ENCODE data around the gene EVA1C. TPM values are rescaled to one million over a fixed set of nuclear protein-coding genes. Genes with fewer than 3 reads are reported as not detected.

EVA1C gene
- total and polyA plus RNA-seq, 10 of the 15 experiments (the other 5 are each of a cell fraction or from before 2014, with no cell fraction given) = 0.13 to 0.56 (median 0.34) TPM; not detected in 7

GRCh38 chr21:32457360-32457840 is 44.9 kb downstream of the EVA1C start:
- FAIRE-seq (no peak), DNase-seq (ENCODE audit: low read depth, low spot score) (no peak), ATAC-seq (no peak)
- H3K4me1 ChIP-seq (ENCODE audit: control insufficient read depth, insufficient read depth, low read length) = no peaks in the 10 kb centered on the region
- ChIA-PET SMC1A (ENCODE audit: uncharacterized antibody, unreplicated experiment) (no interaction called here), CTCF (no interaction called here), POLR2A (no interaction called here), RAD21 (ENCODE audit: unreplicated experiment) (no interaction called here)
- H3K9me3 ChIP-seq (replicated peaks; ENCODE audit: control insufficient read depth, insufficient read depth, low read length) = no peaks in the 10 kb centered on the region
- intact Hi-C loops (cut with micrococcal nuclease; ENCODE audit: unreplicated experiment) (no loop called here), in situ Hi-C loops (cut with MboI) (no loop called here)
- 9% methylated on average over 9 of the region's 9 CpGs for WGBS (ENCODE audit: insufficient coverage, insufficient replicate concordance, low lambda C conversion rate, missing lambda C conversion rate)
- H3K4me3 ChIP-seq = no peak overlapping the region
- H3K36me3 ChIP-seq (ENCODE audit: control insufficient read depth in 2 of 2, insufficient read depth in 2 of 2, low read length in 1 of 2) = no peaks in the 10 kb centered on the region
- no peak overlapping the region for H2AFZ ChIP-seq (ENCODE audit: control insufficient read depth, low read depth, low read length)
- no peak overlapping the region for H3K9ac ChIP-seq (ENCODE audit: control insufficient read depth, insufficient read depth, low read length)
- H3K27ac ChIP-seq (ENCODE audit: control insufficient read depth, insufficient read depth) = no peak overlapping the region
- H3K27me3 ChIP-seq (replicated peaks in 1 of 2; ENCODE audit: control insufficient read depth in 2 of 2, insufficient read depth in 2 of 2, low read length in 1 of 2) = no peaks in the 10 kb centered on the region; a peak in 1 of 4 replicates
- no peak overlapping the region for H3K4me2 ChIP-seq (ENCODE audit: control insufficient read depth, insufficient read depth)
- no peak for TF ChIP-seq TAF1 (IDR thresholded peaks at IDR 0.05; ENCODE audit: borderline replicate concordance, low read depth, low read length)
- TF ChIP-seq HDAC2 (IDR thresholded peaks at IDR 0.05) = no peak
- no peak for TF ChIP-seq EED (IDR thresholded peaks at IDR 0.05; ENCODE audit: low read depth)
- TF ChIP-seq ELK1 (IDR thresholded peaks at IDR 0.05; ENCODE audit: low read depth, low read length) = no peak
- TF ChIP-seq E2F8 (IDR thresholded peaks at IDR 0.05; ENCODE audit: low read depth, partially characterized antibody) = no peak
- TF ChIP-seq PML (IDR thresholded peaks at IDR 0.05; ENCODE audit: low read length) = no peak
- TF ChIP-seq IRF5 (IDR thresholded peaks at IDR 0.05; ENCODE audit: borderline replicate concordance) = no peak
- TF ChIP-seq ZNF207 (IDR thresholded peaks at IDR 0.05; ENCODE audit: borderline replicate concordance) = no peak
- no peak for TF ChIP-seq YY1 (IDR thresholded peaks at IDR 0.05; ENCODE audit: low read depth, low read length)
- no peak for TF ChIP-seq CBX5 (IDR thresholded peaks at IDR 0.05; ENCODE audit: low read depth)
- no peak for TF ChIP-seq POLR2A (IDR thresholded peaks at IDR 0.05; ENCODE audit: low read depth, low read length)
- TF ChIP-seq KDM1A (IDR thresholded peaks at IDR 0.05; ENCODE audit: borderline replicate concordance) = no peak
- TF ChIP-seq NR2C1 (IDR thresholded peaks at IDR 0.05) = no peak
- no peak for TF ChIP-seq SMC3 (IDR thresholded peaks at IDR 0.05; ENCODE audit: borderline replicate concordance, low read length)
- TF ChIP-seq ZZZ3 (IDR thresholded peaks at IDR 0.05; ENCODE audit: control insufficient read depth, insufficient read length, low read depth) = no peak
- TF ChIP-seq FOS (IDR thresholded peaks at IDR 0.05; ENCODE audit: borderline replicate concordance, extremely low read depth, insufficient read length) = no peak
- no TSS peak for BruUV-seq (replicated peaks)
- H3K79me2 ChIP-seq (ENCODE audit: control insufficient read depth, insufficient read depth, low read length) = no peaks in the 10 kb centered on the region
- no peaks in the 10 kb centered on the region for H4K20me1 ChIP-seq (ENCODE audit: control insufficient read depth, insufficient read depth)
